Measurements from ENCODE around the gene SIGLECL1.

The SIGLECL1 gene

GRCh38 chr19:51296336-51297093, 45.6 kb downstream of the SIGLECL1 start:
- DNase-seq, result no peak

DNA sequence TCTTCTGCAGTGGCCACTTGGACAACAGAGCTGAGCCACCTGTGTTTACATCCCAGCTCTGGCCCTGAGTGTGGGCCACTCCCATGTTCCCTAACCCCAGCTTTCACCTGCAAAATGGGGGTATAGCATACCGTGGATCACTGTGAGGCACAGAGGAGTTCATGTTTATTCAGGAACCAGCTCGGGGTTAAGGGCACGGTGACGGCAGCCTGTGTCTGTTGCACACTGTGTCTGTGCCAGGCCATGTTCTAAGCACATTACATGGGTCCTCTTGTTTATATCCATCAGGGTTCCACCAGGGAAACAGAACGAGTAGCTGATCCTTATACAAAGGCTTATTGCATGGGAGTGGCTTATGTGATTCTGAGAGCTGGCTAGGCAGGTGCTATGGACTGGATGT, 46.5 kb downstream of the SIGLECL1 start:
- DNase-seq, result no peak

DNA sequence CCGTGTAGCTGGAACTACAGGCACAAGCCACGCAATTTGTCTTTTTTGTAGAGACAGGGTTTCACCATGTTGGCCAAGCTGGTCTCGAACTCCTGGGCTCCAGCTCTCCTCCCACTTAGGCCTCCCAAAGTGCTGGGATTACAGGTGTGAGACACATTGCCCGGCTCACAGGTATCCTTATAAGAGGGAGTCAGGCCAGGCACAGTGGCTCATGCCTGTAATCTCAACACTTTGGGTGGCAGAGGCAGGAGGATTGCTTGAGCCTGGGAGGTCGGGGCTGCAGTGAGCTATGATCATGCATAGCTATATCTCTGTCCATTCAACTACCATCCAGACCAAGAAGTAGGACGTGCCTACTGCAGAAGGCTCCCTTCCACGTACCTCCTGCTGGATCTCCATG, 50.4 kb downstream of the SIGLECL1 start:
- no peak for DNase-seq

- no peak for DNase-seq
Observed at GRCh38 chr19:51305479-51305878, 54.6 kb downstream of the SIGLECL1 start.

- DNase-seq, result no peak
Observed at GRCh38 chr19:51311351-51312257, 60.7 kb downstream of the SIGLECL1 start, which contains the start of gene IGLON5. IGLON5 (plus strand) TSS chr19:51311644; CDS start chr19:51311848, 204 bp downstream.

DNA sequence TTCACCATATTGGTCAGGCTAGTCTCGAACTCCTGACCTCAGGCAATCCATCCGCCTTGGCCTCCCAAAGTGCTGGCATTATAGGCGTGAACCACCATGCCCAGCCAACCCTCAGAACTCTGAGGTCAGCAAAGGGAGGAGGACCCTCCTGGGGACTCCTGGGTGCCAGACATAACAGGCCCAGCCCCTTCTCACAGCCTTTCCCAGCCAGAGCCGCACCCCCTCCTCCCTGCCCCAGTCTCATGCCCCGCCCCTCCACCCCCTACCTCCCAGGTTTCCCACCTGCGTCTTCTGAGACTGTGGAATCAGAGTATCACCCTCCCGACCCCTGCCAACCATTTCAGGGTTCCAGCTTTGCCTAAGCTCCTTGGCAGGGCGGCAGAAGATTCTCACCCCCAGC, 65.8 kb downstream of the SIGLECL1 start:
- DNase-seq, result peak in 1 of 5 donors; percentile 6

DNA sequence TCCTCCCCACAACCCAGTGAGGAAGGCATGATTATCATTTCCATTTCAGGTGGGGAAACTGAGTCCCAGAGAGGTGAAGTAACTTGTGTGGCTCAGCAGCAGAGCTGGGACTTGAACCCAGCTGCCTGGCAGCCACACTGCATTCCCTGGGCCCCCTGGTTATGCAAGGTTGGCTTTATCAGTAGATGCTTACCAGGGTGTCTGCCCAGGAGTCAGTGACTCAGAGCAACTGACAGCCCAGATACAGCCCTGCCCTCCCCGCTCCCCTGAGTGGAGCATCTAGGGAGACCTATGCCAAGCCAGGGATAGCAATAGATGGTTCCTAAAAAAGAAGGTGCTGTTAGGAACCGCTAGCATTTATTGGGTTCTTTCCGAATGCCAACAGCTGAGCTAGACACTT, 66.5 kb downstream of the SIGLECL1 start:
- peak in 1 of 5 donors; percentile 4 for DNase-seq

- no peak for DNase-seq
Observed at GRCh38 chr19:51317968-51318367, 67.1 kb downstream of the SIGLECL1 start.
